ENCODE data around the gene ITSN1. TPM values are rescaled to one million over a fixed set of nuclear protein-coding genes. Genes with fewer than 3 reads are reported as not detected.
"Not testable (repeated sequence)": the region's sequence is repeated elsewhere in the genome, so short reads cannot be mapped to it uniquely, and the experiment has no call there.

Gene ITSN1
- total RNA-seq, 1 donor, result 57.0 TPM

DNA sequence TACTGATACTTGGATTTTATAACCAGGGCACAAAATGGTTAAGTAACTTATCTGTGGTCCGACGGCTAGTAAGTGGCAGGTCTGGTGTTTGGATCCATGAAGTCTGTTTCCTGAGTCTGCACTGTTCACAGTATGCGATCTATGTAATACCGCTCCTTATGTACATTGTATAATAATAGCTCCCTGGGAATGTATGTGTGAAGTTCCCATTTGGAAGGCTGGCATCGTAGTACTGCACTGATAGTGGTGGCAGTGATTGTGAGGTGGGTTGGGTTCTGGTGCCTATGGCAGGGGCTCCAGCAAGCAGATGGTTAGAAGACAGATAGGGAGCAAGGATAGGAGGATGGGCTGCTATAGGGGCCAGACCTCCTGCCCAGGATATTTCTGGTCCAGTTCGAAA is 25.3 kb downstream of the ITSN1 start:
- H3K4me3 ChIP-seq (ENCODE audit: low read depth, low read length), result no peak overlapping the region
- no peak for DNase-seq (ENCODE audit: low read depth)
- TF ChIP-seq, protein P1, sequence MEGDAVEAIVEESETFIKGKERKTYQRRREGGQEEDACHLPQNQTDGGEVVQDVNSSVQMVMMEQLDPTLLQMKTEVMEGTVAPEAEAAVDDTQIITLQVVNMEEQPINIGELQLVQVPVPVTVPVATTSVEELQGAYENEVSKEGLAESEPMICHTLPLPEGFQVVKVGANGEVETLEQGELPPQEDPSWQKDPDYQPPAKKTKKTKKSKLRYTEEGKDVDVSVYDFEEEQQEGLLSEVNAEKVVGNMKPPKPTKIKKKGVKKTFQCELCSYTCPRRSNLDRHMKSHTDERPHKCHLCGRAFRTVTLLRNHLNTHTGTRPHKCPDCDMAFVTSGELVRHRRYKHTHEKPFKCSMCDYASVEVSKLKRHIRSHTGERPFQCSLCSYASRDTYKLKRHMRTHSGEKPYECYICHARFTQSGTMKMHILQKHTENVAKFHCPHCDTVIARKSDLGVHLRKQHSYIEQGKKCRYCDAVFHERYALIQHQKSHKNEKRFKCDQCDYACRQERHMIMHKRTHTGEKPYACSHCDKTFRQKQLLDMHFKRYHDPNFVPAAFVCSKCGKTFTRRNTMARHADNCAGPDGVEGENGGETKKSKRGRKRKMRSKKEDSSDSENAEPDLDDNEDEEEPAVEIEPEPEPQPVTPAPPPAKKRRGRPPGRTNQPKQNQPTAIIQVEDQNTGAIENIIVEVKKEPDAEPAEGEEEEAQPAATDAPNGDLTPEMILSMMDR (IDR thresholded peaks at IDR 0.05; ENCODE audit: insufficient read depth, low read depth, low read length), result no peak

GRCh38 chr21:33668180-33668579 is 25.9 kb downstream of the ITSN1 start:
- no peak for DNase-seq (ENCODE audit: low read depth)
- TF ChIP-seq, protein P1 (IDR thresholded peaks at IDR 0.05; ENCODE audit: insufficient read depth, low read depth, low read length), result no peak
- H3K4me3 ChIP-seq (ENCODE audit: low read depth, low read length), result no peak overlapping the region

GRCh38 chr21:33668620-33669019 is 26.3 kb downstream of the ITSN1 start:
- no peak for DNase-seq (ENCODE audit: low read depth)
- TF ChIP-seq, protein P1 (IDR thresholded peaks at IDR 0.05; ENCODE audit: insufficient read depth, low read depth, low read length), result no peak
- H3K4me3 ChIP-seq (ENCODE audit: low read depth, low read length), result no peak overlapping the region

DNA sequence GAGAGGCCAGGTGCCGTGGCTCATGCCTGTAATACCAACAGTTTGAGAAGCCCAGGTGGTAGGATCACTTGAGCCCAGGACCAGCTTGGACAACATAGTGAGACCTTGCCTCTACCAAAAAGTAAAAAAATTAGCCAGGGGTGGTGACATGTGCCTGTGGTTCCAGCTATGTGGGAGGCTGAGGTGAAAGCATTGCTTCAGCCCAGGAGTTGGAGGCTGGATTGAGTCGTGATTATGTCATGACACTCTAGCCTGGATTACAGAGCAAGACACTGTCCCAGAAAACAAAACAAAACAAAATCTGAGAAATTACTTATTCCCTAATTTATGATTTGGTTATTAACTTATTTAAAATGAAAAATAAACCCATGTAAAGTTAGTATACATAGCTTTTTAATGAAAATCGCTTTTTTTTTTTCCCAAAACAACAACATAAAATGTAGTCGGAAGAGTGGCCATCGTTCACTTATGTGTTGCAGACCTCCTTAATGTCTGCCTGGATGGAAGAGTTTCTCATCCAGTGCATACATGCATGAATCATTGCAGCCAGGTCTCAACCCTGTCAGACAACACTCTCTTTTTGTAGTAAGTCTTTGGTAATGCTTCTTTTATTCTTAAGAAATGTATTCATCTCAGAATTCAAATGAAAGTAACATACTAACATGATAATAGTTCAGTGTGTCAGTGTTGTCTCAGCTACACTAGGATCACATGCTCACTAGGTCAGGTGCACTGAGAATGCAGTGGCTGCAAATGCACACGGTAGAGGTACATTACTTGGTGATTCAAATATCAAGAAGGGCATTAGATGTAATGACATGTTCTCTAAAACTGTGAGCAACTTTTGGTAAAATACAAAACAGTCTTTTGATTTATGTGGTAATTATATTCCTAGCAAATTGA is 28.0 kb downstream of the ITSN1 start:
- no peak overlapping the region for H3K4me3 ChIP-seq (ENCODE audit: low read depth, low read length)
- TF ChIP-seq, protein P1 (IDR thresholded peaks at IDR 0.05; ENCODE audit: insufficient read depth, low read depth, low read length), result no peak
- no peak for DNase-seq (ENCODE audit: low read depth)

GRCh38 chr21:33673473-33673872 is 31.2 kb downstream of the ITSN1 start:
- DNase-seq (ENCODE audit: low read depth), result no peak
- H3K4me3 ChIP-seq (ENCODE audit: low read depth, low read length), result no peak overlapping the region
- TF ChIP-seq, protein P1 (IDR thresholded peaks at IDR 0.05; ENCODE audit: insufficient read depth, low read depth, low read length), result no peak

- TF ChIP-seq, protein P1 (IDR thresholded peaks at IDR 0.05; ENCODE audit: insufficient read depth, low read depth, low read length), result no peak
- no peak for DNase-seq (ENCODE audit: low read depth)
- no peak overlapping the region for H3K4me3 ChIP-seq (ENCODE audit: low read depth, low read length)
Observed at GRCh38 chr21:33674226-33674625, 31.9 kb downstream of the ITSN1 start.

DNA sequence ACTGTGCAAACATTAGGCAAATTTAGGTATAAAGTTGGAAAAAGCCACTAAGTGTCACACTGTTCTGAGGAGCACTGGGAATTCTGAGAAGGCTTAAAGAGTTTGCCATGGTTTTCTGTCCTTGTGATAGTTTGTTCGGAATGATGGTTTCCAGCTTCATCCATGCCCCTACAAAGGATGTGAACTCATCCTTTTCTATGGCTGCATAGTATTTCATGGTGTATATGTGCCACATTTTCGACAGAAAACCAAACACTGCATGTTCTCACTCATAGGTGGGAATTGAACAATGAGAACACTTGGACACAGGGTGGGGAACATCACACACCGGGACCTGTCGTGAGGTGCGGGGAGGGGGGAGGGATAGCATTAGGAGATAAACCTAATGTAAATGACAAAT is 34.4 kb downstream of the ITSN1 start:
- not testable (repeated sequence) for H3K4me3 ChIP-seq (ENCODE audit: low read depth, low read length); DNase-seq (ENCODE audit: low read depth)
